Epidermal melanocyte (primary cell): ENCODE results near the gene PHLDA1.
A peak's percentile ranks its signal among the peaks of the same experiment; 100 is the strongest.
"Not testable (repeated sequence)": the region's sequence is repeated elsewhere in the genome, so short reads cannot be mapped to it uniquely, and the experiment has no call there.

Experiments
- DNase-seq: peaks from one replicate; pipeline ENCODE4 v3.0.0; 2011; ENCODE audit warnings: low spot score; ENCODE audit not compliant: insufficient read length

The PHLDA1 gene

DNA sequence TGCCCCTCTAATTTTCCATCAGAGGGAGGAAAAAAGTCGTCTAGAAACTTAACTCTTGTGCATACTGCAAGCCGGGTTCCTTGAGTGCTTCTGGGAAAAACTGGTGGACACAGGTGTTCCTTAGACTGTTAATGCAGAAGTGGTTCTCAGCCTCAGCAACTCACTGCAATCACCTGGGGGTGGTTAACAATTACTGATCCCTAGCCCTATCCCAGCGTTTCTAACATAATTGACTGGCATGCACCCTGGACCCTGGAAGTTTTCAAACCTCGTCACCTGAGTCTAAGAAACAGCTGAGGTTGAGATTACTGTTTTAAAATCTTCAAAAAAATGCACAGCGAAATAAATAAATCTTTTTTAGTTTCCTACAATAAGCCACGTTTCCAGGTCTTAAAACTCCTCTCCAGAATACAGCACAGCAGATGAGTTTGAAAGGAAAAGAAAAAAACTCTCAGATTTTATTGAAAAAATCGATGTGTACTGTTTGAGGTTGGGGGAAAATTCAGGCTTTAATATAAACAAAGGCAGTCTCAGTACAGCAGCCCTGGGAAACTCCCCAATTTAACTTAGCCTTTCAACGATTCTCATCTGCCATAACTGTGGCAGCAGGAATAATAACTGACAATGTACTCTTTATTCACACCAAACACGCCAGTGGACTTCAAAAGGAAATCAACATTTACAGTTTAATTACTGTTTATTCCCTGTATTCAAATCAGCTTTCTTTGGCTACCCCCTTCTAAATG lies 45.4 kb downstream of the PHLDA1 start:
- peak; percentile 49 for DNase-seq

DNA sequence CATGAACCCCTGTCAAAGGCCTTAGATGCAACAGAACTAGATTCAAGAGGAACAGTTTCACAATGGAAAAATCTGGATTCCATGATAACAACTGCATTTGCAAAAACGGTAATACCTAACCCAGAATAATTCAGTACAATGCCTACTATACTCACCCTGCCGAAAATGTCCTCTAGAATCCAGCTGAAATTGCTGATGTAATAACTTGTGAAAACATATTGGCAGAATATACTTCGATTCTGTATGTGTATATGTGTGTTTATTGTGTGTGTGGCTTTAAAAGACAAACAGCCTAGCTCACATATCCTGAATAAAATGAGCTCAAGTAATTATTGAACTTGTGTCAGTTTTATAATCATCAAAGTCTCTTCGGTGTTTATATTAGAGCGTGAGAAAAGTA lies 46.0 kb downstream of the PHLDA1 start:
- no peak for DNase-seq

DNA sequence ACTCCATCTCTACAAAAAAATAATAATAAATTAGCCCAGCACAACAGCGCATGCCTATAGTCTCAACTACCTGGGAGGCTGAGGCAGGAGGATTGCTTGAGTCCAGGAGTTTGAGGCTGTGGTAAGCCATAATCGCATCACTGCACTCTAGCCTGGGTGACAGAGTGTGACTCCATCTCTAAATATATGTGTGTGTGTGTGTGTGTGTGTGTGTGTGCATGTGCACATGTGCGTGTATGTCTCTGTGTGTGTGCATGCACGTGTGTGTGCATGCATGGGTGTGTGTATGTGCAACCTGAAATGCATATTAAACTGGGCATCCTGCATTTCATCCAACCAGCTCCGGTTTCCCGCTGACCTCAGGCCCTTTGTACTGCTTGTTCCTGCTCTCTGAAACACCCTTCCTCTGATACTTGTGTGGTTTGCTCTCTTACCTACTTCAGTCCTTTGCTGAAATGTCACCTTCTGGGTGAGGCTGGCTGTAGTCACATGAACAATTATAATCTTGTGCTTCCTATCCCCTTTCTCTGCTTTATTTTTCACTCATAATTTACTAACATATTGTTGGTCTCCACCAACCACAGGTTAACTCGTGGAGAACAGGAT lies 46.9 kb downstream of the PHLDA1 start:
- DNase-seq = no peak

DNA sequence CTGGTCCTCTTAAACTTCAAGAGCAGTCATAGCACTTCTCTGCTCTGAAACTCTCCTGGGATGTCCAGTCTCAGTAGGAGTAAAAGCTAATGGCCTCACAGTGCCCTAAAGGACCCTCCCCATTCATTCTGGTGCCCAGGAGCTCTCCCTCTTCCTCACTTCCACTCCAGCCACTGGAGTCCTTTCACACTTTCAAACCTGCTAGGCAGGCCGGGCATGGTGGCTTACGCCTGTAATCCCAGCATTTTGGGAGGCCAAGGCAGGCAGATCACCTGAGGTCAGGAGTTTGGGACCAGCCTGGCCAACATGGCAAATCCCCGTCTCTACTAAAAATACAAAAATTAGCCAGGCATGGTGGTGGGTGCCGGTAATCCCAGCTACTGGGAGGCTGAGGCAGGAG lies 47.7 kb downstream of the PHLDA1 start:
- not testable (repeated sequence) for DNase-seq

GRCh38 chr12:75982979-75983660 lies 48.5 kb downstream of the PHLDA1 start:
- DNase-seq = no peak

DNA sequence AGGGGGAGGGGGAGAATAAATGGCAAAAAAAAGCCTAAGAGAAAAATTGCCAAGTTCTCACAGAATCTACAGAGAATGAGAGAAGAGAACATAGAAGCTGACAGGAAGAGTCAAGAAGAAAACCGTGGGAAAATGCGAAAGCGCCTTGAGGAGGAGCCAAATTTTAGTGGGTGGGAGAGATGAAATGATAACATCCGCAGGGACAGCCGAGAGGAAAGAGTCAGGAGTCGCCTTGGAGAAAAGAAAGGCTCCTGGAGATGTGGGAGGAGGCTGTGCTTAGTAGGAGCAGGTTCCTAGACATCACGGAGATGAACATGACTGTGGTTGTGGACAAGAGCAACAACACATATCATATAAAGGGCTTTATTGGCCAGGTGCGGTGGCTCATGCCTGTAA lies 49.4 kb downstream of the PHLDA1 start:
- no peak for DNase-seq

GRCh38 chr12:75981247-75982168 lies 50.1 kb downstream of the PHLDA1 start:
- no peak for DNase-seq

- DNase-seq = no peak
Measured at GRCh38 chr12:75979181-75979580, 52.4 kb downstream of the PHLDA1 start.

DNA sequence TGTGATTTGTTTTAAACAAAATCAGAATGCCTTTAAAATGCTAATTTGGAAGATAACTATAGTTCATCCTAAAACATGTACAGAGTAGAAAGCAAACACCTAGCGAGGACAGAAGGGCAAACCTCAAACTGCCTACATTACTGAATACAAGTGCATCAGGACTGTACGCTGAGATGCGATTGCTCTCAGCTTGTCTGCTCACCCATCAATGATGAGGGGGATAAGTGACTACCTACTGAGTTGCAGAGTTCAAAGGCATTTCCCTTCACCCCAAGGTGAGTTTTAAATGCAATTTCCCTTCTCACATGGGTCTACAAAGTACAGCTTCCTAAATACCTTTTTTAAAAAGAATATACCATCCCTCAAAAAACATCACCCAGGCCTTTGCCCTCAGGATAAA lies 52.9 kb downstream of the PHLDA1 start:
- DNase-seq = no peak

GRCh38 chr12:75977952-75978671 lies 53.5 kb downstream of the PHLDA1 start:
- peak; percentile 84 for DNase-seq

DNA sequence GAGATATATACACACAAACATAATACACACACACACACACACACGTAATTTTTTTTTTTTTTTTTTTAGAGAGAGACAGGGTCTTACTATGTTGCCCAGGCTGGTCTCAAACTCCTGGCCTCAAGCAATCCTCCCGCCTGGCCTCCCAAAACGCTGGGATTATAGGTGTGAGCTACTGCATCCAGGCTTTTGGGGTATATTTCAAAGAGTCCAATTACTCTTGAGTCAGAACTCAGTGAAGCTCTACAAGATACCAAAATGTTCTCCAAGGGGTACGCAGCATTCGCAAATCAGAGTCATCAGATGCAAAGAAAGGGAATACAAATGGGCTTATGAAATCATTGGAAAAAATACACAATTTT lies 54.0 kb downstream of the PHLDA1 start:
- no peak for DNase-seq

DNA sequence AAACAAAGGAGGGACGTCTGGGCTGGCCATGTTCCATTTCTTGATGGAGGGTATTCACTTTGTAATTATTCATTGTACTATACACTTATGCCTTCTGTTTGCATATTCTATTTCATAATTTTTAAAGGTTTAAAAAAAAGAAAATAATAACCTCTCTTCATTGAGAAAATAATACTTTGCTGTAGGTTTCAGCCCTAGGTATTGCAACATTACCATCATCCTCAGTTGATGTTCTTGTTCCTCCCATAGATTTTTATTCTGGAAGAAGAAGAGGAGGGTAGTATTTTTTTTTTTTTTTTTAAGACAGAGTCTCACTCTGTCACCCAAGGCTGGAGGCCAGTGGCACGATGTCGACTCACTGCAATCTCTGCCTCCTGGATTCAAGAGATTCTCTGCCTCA lies 54.7 kb downstream of the PHLDA1 start:
- DNase-seq = no peak

DNA sequence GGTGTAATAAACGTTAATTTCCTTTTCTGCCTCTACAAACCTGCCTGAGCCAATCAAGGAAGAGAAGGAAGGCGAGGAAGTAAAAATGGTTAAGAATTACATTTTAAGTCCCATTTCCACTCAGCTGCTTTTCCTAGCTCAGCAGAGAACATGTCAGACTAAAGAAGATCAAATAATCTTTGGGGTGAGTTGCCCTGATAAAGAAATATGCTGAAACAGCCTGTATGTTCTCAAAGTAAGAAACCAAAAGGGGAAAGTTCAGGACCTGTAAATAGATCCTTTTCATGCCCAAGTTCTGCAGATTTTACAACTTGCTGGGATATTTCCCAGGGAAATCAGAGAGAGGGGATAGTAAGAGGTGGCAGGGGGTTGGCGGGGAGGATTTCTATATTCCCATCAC lies 55.5 kb downstream of the PHLDA1 start:
- no peak for DNase-seq

- DNase-seq = no peak
Measured at GRCh38 chr12:75975702-75976101, 55.9 kb downstream of the PHLDA1 start.
